GM19035 (cell line): ENCODE data around the gene MAGI1.

Experiments used
- ATAC-seq: cut with Tn5 transposase; IDR thresholded peaks from one replicate; pipeline ENCODE4 v1.9.1; 2021; ENCODE audit not compliant: unreplicated experiment

The MAGI1 gene

DNA sequence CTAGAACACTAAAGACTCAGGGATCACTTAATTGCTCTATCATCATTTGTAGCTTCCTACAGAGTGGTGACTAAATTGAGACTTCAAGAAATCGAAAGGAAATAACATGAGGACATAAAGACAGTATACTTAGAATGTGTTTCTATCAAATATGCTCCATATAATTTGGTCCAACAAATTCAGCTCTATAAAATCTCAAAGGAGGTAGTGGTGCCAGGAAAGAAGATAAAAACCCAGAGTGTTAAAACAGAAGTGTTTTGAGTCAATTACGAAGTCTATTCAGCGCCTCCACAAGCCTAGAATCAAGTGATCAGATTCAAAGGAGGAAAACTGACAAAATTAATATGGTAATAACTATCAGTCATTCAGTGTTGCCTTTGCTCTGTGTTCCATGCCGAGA lies 22.9 kb downstream of the MAGI1 start:
- ATAC-seq, result no peak

- ATAC-seq, result no peak
These were observed 24.1 kb downstream of the MAGI1 start for GRCh38 chr3:66014651-66015050.

DNA sequence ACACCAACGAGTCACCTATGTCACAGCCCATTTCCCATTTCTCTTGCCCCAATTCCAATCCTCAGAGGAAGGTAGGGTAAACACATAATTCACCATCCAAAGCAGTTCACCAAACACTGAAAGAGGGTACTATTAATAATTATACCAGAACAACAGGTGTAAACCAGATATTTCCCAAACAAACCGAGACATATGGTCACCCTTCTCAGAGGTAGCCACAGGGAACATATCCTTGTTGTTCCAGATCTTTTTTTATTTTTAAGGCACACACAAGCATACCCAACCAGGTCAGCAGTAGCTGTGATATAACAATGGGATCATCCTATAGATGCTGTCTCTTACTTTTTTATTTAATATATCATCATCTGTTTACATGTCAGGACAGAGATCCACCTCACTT lies 24.7 kb downstream of the MAGI1 start:
- no peak for ATAC-seq

DNA sequence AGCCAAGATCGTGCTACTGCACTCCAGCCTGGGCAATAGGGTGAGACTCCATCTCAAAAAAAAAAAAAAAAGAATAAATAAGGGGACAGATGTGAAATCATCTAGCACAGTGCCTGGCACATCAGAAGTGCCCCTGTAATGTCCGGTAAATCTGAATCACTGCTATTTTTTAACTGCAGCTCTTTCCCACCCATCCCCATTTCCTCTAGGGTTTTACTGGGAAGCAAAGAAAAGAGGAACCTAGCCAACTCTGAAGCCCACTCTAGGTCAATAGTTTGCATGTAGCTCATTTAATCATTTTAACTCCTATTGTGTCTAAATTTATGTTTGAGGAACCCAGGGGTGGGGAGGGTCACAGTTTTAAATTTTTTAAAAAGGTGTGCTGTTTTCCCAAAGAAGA lies 26.0 kb downstream of the MAGI1 start:
- no peak for ATAC-seq

DNA sequence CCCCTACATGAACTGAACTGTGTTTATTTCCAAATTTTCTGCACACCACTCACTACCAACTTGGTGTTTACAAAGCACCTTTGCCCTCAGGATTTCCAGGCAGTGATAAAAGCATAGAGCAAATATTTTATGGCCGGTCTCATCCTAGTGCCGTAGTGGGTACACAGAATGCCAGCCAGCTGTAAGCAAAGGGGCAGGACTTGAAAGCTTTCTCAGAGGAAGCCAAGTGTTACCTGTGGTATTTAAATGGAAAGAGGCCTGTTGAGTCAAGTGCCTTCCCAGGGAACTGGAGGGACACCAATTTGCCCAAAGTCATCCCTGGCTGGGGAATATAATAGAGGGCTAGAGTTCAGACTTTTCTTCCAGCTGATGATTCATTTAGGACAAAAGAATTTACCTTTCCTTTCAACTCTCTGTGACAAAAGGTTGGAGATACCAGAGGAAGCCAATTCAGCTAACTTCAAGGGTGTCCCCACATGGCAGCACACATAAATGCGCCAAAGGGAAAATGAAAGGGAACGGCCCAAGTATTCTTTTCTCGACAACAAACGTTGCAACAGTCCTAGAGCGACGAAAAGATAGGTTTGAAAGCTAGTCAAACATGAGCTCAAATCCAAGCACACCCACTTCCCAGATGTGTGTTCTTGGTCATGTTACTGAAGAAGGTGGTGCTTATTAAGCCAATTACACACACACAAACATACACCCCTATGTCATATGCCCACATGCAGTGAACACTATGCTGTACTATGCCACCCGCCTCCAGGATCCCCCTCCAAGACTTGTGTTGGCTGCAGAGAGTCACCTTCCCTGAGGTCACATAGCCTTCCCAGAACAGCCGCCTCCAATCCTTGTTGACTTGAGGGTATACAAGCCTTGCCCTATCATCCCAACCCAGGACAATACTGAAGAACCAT lies 27.7 kb downstream of the MAGI1 start:
- no peak for ATAC-seq

DNA sequence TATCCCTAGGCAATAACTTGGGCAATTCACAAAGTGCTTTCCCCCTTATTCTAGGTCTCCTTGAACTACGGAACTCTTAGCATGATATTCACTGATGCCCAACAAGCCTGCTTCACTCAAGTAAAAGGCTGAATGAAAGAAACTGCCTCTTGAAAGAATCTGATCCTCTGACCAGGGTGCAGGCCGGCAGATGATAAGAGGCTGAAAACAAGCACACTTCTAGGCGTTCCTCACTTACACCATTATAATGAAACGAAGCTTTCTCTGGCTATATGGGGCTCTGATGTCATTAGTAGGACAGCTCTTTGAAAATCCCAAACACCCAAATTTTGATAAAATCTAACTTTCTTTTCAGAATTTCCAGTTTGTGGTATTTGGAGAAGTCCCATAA lies 28.4 kb downstream of the MAGI1 start:
- no peak for ATAC-seq

DNA sequence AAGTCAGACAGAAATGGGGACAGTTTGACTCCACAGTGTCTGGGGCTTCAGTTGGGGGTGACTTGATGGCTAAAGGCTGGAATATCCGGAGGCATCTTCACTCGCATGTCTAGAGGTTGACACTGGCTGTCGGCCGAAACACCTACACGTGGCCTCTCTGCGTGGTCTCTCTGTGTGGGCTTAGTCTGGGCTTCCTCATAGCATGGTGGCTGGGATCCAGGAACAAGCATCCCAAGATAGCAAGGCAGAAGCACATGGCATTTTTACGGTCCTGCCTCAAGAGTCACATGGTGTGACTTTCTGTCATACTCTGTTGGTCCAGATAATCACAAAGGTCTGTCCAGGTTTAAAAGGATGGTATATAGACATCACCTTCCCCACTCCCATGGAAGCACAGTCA lies 34.5 kb downstream of the MAGI1 start:
- ATAC-seq, result no peak

DNA sequence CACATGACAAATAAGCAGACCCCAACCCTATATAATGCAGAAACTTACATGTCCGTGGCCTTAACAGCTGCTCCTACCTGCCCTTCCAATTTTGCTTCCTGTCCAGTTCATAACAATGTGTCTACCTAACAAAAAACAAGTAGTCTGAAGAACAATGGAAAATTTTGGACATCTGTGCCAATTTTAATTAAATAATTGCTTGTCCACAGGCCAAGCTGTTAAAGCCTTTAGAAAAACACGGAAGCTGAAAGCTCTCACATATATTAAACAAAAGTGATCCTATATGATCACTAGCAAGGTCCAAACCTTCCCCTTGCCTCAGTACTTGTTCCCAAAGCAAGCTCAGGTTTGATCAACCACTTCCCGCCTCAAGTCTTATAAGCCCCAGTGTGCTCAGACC lies 37.1 kb downstream of the MAGI1 start:
- no peak for ATAC-seq

DNA sequence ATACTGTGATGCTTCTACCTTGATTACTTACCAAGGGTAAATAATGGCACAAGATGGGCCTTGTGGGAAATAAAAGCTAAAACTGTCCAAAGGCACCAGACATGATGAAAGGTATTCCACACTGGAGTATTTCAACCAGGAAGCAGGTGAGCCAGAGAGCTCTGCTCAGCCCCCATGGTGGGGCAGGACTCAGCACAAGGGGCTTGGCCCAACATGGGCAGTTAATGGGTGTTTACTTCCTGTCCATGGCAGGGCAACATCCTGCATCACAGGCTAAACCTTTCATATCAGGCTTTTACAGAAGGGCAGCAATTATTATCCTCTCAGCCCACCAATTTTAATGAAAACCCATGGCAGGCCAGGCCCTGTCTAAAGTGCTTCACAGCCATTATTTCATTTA lies 38.2 kb downstream of the MAGI1 start:
- ATAC-seq, result no peak

GRCh38 chr3:65999606-66000005 lies 39.1 kb downstream of the MAGI1 start:
- no peak for ATAC-seq

GRCh38 chr3:65996589-65996988 lies 42.1 kb downstream of the MAGI1 start:
- no peak for ATAC-seq

GRCh38 chr3:65995515-65995914 lies 43.2 kb downstream of the MAGI1 start:
- ATAC-seq, result no peak

- ATAC-seq, result no peak
These were observed 43.7 kb downstream of the MAGI1 start for GRCh38 chr3:65995030-65995429.

GRCh38 chr3:65993134-65993900 lies 45.4 kb downstream of the MAGI1 start:
- no peak for ATAC-seq

DNA sequence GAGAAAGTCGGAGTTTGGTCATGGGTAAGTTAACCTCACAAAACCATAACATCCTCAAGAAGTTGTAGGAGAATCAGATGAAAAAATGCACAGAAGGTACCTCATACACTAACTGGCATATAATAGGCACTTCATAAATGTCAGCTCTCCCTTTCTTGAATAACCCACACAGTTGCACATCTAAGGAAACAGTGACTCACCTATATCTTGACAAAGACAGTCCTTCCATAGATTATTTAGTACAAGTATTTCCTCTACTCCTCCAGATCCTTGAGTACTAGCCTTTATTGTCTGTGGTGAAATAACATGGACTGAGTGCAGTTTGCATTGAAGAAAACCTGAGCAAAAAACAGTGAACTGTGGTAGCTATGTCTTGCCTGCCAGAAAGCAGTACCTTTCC lies 46.6 kb downstream of the MAGI1 start:
- no peak for ATAC-seq

DNA sequence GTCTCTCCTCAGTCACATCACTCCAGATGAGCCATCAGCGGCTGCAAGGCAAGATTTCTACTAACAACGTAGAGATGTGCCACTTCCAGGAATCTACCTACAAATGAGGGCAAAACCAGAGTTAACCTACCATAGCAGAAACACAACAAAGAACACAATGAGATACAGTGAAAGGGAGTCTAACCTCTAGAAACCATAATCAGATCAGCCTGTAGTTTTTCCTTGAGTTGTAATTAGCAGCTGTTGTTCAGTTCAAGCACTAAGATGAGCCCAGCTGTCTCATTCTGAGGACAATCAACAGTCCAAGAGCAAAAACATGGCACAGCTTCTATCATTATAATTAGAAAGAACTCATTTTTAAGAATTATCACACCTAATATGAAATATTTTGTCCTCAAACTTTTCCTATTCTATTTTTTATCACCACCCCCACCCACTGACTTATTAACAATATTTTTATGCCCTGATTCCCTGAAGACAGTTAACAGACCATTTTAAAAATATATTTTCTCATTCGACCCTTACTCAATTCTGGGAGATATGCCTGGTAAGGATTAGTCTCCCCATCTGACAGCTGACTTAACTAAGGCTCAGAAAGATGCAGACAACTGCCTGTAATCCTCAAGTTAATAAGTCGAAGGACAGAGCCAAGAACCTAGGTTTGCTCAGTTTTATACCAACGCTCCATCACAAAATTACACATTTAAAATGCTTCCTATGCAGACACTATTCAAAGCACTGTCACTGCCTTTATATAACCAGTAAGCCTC lies 50.1 kb downstream of the MAGI1 start:
- no peak for ATAC-seq

- ATAC-seq, result no peak
These were observed 52.4 kb downstream of the MAGI1 start for GRCh38 chr3:65986285-65986684.

DNA sequence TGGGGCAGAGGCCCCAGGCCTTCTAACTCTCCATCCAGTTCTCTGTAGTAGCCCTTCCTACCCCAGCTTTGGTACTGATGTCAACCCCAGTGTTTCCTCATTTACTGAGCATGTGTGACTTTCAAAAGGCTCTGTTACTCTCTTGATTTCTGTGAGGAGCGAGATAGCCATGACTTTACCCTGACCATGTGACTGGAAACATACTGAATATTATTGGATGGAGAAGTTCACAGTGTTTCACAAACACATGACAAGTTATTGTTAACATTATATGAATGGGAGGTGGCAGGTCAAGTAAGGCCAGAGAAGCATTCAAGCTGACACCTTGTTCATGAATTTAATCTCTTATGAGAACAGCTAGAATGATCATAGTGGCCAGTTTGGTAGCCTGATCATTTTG lies 53.7 kb downstream of the MAGI1 start:
- ATAC-seq, result no peak

- ATAC-seq, result no peak
These were observed 55.6 kb downstream of the MAGI1 start for GRCh38 chr3:65983100-65983499.

DNA sequence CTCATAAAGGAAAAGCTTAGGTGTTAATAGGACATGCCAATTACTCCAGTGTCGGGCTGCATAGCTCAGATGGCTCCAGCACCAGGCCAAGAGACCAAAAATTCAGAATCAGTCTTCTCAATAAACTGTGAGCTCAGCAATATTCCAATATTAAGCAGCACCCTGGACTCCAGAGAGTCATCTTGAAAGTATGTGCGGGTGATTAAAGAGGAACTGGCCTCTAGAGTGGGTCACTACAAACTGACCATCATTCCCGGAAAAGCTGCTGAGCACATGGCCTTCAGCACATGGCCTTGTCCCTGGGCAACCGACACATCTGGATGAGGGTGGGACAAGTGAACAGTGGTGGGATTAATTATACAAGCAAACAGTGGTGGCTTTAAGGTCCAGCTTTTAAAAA lies 59.0 kb downstream of the MAGI1 start:
- ATAC-seq, result no peak

GRCh38 chr3:65979162-65979561 lies 59.6 kb downstream of the MAGI1 start:
- no peak for ATAC-seq

GRCh38 chr3:65978116-65978515 lies 60.6 kb downstream of the MAGI1 start:
- ATAC-seq, result no peak
